Posterior cingulate gyrus (tissue), 11 donors: ENCODE data around the gene ANKRD50.

Source experiments
- DNase-seq, 10 donors: peaks; one replicate each; pipeline versions ENCODE4 v3.0.0 to v3.0.0-alpha.2; 2020 to 2021; ENCODE audit warnings: mixed read lengths in 3 of 10
- intact Hi-C: fragments of 100-400 bp; cut with DNase I; formaldehyde crosslinking; loops from one replicate; pipeline ENCODE4 v1.15.1; 2023

ANKRD50 gene

DNA sequence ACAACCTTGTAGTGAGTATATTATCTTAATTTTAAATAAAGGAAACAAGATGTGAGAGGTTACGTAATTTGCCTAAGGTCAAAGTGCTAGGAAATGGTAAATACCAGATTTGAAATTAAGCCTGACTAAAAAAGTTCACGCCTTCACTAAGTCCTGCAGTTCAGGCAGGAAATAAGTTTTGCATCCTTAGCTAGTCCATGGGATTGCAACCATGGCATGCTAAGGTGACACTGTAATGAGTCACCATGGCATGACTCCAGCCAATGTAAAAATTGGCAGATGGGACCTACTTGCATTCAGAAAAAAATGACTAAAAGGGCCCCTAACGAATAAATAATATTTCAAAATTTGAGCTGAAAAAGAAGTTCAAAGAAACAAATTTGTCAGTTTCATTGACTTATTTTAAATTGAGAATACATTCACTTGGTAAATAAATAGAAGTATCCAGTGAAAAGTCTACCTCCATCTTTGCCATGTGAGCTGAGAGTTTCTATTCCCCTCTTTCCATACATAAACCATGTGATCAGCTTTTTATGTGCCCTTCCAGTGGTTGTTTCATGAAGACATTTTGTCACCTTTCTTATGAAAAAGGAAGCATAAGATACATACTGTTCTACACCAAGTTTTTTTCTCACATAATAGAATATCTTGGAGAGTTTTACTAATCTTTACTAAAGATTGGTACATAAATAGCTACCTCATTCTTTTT is 72.4 kb downstream of the ANKRD50 start:
- intact Hi-C loops: no loop called here
- no peak for DNase-seq

DNA sequence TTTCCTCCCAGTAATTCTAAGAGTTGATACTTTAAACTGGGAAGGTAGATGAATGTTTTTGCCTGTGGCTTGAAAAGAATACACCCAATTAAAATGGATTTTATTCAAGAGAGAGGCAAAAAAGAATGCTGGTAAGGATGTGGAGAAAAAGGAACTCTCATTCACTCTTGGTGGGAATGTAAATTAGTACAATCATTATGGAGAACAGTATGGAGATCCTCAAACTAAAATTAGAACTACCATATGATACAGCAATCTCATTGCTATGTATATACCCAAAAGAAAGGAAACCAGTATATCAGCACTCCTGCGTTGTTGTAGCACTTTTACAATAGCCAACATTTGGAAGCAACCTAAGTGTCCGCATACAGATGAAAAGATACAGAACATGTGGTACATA is 75.2 kb downstream of the ANKRD50 start:
- intact Hi-C loops: no loop called here
- DNase-seq: no peak

DNA sequence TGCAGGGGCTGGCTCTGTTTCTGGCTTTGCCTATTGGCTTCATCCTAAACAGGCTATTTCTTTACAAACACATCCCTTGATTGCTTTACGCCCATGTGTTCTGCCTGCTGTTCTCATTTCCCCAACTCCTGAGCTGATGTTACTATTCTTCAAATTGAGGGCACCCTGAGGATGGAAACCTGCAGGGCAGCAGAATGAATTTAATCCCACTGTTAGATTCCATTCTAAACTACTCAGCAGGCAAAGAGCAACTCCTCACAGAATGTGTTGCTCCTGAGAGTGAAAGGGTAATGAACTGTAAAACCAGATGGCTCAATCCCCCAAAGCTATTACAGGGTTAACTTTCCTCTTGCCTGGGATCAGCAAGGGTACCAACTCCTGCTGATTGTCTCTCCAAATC is 75.7 kb downstream of the ANKRD50 start:
- intact Hi-C loops: no loop called here
- no peak for DNase-seq

DNA sequence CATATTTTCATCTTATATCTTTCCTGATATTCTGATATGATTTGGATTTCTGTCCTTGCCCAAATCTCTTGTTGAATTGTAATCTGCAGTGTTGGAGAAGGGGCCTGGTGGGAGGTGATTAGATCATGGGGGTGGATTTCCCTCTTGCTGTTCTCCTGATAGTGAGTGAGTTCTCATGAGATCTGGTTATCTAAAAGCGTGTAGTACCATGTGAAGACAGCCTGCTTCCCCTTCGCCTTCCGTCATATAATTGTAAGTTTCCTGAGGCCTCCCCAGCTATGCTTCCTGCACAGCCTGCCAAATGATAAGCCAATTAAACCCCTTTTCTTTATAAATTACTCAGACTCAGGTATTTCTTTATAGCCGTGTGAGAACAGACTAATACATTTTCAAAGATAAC is 77.2 kb downstream of the ANKRD50 start:
- intact Hi-C loops: no loop called here

DNA sequence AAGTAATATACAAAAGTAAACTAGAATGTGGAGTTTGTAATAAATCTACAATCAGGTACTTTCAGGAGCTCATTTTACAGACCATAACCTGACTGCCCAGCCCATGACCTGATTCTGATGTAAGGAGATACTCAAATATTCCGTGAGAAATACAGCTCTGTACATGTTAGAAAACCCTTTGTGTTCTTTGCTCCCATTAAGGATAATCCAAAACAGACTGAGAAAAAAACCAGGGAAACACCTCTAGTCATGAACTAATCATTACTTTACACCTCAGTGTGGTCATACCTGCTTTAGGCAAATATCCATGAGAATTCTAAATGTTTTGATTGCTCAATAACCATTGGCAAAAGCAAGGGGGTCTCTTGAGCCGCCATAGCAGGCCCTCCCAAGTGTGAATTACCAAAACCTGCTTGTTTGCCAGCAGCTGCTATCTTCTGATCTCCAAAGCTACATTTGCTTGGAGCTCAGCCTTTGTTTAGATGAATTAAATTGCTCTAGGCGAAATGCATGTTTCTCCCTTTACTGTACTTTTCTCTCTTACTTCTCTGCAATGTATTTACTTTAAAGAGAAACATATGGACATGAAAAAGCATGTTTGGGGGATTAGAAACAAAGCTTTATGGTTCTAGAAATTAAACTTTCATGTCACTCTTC is 79.1 kb downstream of the ANKRD50 start:
- intact Hi-C loops: no loop called here

More for the DNA sequence above, 77.2 kb downstream of the ANKRD50 start:
- no peak for DNase-seq

DNA sequence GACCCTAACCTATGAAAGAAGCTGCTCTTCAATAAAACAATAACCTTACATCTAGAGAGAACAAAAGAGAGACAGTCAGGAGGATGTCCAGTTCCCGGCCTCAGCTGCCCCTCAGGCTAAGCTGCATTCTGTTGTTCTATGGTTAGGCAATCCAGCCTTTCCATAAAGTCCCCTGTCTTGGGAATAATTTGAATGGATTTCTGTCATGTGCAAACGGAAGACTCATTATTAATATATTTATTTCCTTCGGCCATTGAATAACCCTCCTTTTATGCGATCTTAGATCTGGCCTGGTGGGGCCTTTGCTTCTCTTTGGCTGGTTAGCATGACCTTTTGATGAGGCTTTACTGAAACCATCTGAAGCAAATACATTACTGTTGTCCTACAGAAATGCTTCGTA is 80.1 kb downstream of the ANKRD50 start:
- DNase-seq: no peak
- intact Hi-C loops: no loop called here

More for the DNA sequence above, 79.1 kb downstream of the ANKRD50 start:
- no peak for DNase-seq

DNA sequence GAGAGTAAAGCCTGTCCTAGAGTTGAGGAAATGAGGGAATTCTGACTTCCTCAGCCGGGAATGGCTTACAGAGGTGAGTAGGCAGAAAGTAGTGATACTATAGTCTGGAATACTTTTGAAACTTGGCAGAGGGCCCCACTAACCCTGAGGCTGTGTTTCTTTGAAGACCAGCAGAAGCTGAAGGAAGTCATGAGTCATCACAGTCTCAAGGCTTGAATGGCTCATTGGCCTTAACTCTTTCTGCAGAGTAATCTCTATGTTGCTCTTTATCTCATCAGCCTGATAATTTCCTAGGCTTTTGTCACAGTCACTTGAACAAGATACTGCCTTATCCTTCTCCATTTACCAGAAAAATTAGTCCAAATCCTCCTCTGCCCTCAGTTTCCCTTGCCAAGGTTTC is 80.8 kb downstream of the ANKRD50 start:
- DNase-seq: no peak
- intact Hi-C loops: no loop called here

DNA sequence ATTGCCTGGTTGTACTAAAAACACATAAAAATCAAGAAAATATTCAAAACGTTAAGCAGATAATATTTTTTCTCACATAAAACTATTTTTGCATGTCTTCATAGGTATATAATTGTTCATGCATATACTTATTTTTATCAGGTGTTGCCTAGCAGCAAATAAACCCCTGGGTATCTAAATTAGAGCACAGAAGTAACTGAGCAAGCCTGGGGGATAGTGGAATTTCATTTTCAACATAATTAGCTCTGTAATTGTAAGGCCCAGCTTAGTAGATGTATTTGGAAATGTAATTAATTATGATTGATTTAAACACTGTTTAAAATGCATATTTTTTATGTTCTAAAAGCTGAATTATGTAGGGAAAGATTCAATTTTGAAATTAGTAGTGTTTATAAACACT is 82.9 kb downstream of the ANKRD50 start:
- intact Hi-C loops: no loop called here
- DNase-seq: no peak
